ENCODE results near the gene FAM53B.
A peak's percentile ranks its signal among the peaks of the same experiment; 100 is the strongest.
"Not testable (repeated sequence)": the region's sequence is repeated elsewhere in the genome, so short reads cannot be mapped to it uniquely, and the experiment has no call there.

The FAM53B gene

GRCh38 chr10:124616040-124616835 lies 127.9 kb downstream of the FAM53B start:
- Histone ChIP-seq H3K4me3 (ENCODE audit: low read depth in 1 of 2, low read length in 2 of 2) (no peak overlapping the region), H3K4me1 (ENCODE audit: insufficient read depth, low read length) (peaks cover 23% of the 10 kb centered on the region), H3K36me3 (ENCODE audit: insufficient read depth, low read length) (no peaks in the 10 kb centered on the region), H3K9me3 (ENCODE audit: low read length) (no peaks in the 10 kb centered on the region), H3K9ac (ENCODE audit: low read length) (no peak overlapping the region), H3K27ac (ENCODE audit: low read depth, low read length) (no peak overlapping the region), H3K27me3 (ENCODE audit: control insufficient read depth in 1 of 2, insufficient read depth in 2 of 2, low read length in 2 of 2) (no peaks in the 10 kb centered on the region)

DNA sequence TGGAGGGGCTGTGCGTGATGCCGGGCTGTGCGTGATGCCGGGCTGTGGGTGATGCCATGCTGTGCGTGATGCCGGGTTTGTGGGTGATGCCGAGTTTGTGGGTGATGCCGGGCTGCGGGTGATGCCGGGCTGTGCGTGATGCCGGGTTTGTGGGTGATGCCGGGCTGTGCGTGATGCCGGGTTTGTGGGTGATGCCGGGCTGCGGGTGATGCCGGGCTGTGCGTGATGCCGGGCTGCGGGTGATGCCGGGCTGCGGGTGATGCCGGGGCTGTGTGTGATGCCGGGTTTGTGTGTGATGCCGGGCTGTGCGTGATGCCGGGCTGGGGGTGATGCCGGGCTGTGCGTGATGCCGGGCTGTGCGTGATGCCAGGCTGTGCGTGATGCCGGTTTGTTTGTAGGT lies 128.9 kb downstream of the FAM53B start:
- Histone ChIP-seq H3K36me3 (ENCODE audit: insufficient read depth, low read length) (no peaks in the 10 kb centered on the region), H3K9ac (ENCODE audit: low read length) (no peak overlapping the region), H3K27me3 (ENCODE audit: control insufficient read depth in 1 of 2, insufficient read depth in 2 of 2, low read length in 2 of 2) (no peaks in the 10 kb centered on the region), H3K4me1 (ENCODE audit: insufficient read depth, low read length) (peaks cover 20% of the 10 kb centered on the region), H3K27ac (ENCODE audit: low read depth, low read length) (no peak overlapping the region), H3K4me3 (ENCODE audit: low read depth in 1 of 2, low read length in 2 of 2) (no peak overlapping the region), H3K9me3 (ENCODE audit: low read length) (no peaks in the 10 kb centered on the region)

DNA sequence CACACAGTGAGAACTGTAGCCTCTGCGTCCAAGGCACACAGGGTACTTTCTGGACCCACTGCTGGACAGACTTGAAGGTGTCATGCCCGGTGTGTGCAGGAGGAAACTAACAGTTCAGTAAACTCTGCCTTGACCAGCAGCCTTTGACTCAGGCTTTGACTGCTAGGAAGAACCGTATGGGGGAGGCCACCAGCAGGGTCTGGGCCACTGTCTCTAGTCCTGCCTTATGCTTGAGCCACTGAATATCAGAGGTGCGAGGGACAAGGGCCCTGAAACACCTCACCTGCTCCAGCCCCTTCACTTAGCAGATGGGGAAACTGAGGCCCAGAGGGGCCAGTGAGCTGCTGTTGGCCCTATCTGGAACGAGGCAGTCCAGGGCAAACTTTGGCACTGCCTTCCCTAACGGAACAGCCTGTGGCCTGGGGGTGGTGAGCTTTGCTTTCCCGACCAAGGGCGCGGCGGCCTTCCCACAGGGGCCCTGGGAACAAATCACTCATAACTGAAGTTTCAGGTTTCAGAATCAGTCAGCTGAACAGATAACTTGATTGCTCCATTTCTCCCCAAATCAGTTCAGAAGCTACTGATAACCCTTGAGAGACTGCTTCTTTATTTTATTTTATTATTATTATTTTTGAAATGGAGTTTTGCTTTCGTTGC lies 130.0 kb downstream of the FAM53B start:
- Histone ChIP-seq H3K9me3 (ENCODE audit: low read length) (no peaks in the 10 kb centered on the region), H3K36me3 (ENCODE audit: insufficient read depth, low read length) (no peaks in the 10 kb centered on the region), H3K27me3 (ENCODE audit: control insufficient read depth in 1 of 2, insufficient read depth in 2 of 2, low read length in 2 of 2) (no peaks in the 10 kb centered on the region), H3K4me3 (ENCODE audit: low read depth in 1 of 2, low read length in 2 of 2) (no peak overlapping the region), H3K4me1 (ENCODE audit: insufficient read depth, low read length) (peaks cover 20% of the 10 kb centered on the region), H3K27ac (ENCODE audit: low read depth, low read length) (peak overlapping the region; percentile 44), H3K9ac (ENCODE audit: low read length) (no peak overlapping the region)

GRCh38 chr10:124612611-124613498 lies 131.3 kb downstream of the FAM53B start:
- H3K27me3 ChIP-seq (ENCODE audit: control insufficient read depth in 1 of 2, insufficient read depth in 2 of 2, low read length in 2 of 2), result no peaks in the 10 kb centered on the region
- H3K9me3 ChIP-seq (ENCODE audit: low read length), result no peaks in the 10 kb centered on the region
- H3K36me3 ChIP-seq (ENCODE audit: insufficient read depth, low read length), result no peaks in the 10 kb centered on the region
- peaks cover 20% of the 10 kb centered on the region for H3K4me1 ChIP-seq (ENCODE audit: insufficient read depth, low read length)
- no peak overlapping the region for H3K4me3 ChIP-seq (ENCODE audit: low read depth in 1 of 2, low read length in 2 of 2)
- no peak overlapping the region for H3K27ac ChIP-seq (ENCODE audit: low read depth, low read length)
- H3K9ac ChIP-seq (ENCODE audit: low read length), result no peak overlapping the region

DNA sequence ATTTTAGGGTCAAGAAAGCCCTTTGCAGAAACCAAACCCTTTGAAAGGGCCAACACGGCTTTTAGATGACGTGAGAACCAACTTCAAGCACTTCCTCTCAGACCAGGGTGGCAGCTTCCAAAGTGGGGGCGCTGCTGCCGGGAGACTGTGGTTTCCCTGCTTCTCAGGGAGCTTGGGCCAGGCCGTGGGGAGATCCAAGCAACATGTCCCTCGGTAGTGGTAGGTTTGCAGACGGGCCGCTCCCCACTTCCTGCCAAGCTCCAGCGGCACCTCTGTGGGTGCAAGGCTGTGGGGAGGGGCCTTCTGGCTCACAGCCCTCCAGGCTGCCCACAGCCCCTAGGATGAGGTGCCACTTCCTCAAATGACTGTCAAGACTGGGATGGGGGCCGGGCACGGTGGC lies 132.4 kb downstream of the FAM53B start:
- no peak overlapping the region for H3K27ac ChIP-seq (ENCODE audit: low read depth, low read length)
- H3K4me3 ChIP-seq (ENCODE audit: low read depth in 1 of 2, low read length in 2 of 2), result no peak overlapping the region
- H3K4me1 ChIP-seq (ENCODE audit: insufficient read depth, low read length), result peaks cover 20% of the 10 kb centered on the region
- no peak overlapping the region for H3K9ac ChIP-seq (ENCODE audit: low read length)
- no peaks in the 10 kb centered on the region for H3K36me3 ChIP-seq (ENCODE audit: insufficient read depth, low read length)
- no peaks in the 10 kb centered on the region for H3K9me3 ChIP-seq (ENCODE audit: low read length)
- H3K27me3 ChIP-seq (ENCODE audit: control insufficient read depth in 1 of 2, insufficient read depth in 2 of 2, low read length in 2 of 2), result no peaks in the 10 kb centered on the region

- not testable (repeated sequence) for H3K4me3 ChIP-seq (ENCODE audit: low read depth in 1 of 2, low read length in 2 of 2); H3K9me3 ChIP-seq (ENCODE audit: low read length)
Measured at GRCh38 chr10:124610851-124611250, 133.3 kb downstream of the FAM53B start.

GRCh38 chr10:124610186-124610585 lies 134.0 kb downstream of the FAM53B start:
- peaks cover 20% of the 10 kb centered on the region for H3K4me1 ChIP-seq (ENCODE audit: insufficient read depth, low read length)
- not testable (repeated sequence) for H3K9ac ChIP-seq (ENCODE audit: low read length); H3K36me3 ChIP-seq (ENCODE audit: insufficient read depth, low read length); H3K9me3 ChIP-seq (ENCODE audit: low read length); H3K4me3 ChIP-seq (ENCODE audit: low read depth in 1 of 2, low read length in 2 of 2); H3K27me3 ChIP-seq (ENCODE audit: control insufficient read depth in 1 of 2, insufficient read depth in 2 of 2, low read length in 2 of 2); H3K27ac ChIP-seq (ENCODE audit: low read depth, low read length)

More at GRCh38 chr10:124610851-124611250, 133.3 kb downstream of the FAM53B start:
- H3K9ac ChIP-seq (ENCODE audit: low read length); H3K27ac ChIP-seq (ENCODE audit: low read depth, low read length); H3K27me3 ChIP-seq (ENCODE audit: control insufficient read depth in 1 of 2, insufficient read depth in 2 of 2, low read length in 2 of 2); H3K36me3 ChIP-seq (ENCODE audit: insufficient read depth, low read length): not testable (repeated sequence)
- H3K4me1 ChIP-seq (ENCODE audit: insufficient read depth, low read length), result peaks cover 20% of the 10 kb centered on the region

DNA sequence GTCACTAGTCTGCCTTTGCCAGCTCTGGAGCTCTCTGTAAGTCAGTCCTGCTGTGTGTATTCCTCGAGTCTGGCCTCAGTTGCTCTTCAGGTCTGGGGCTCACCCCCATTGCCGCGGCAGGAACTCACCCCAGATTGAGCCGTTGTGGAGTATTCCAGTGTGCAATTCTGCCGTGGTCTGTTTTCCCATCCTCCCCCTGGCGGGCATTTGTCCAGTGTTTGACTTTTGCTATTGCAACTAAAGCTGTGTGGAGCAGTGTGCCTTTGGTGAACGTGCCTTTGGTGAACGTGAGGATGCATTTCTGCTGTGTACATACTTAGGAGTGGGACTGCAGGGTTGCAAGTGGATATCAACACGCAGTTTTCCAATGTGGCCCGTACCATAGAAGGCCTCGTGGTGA lies 134.5 kb downstream of the FAM53B start:
- Histone ChIP-seq H3K4me1 (ENCODE audit: insufficient read depth, low read length) (peaks cover 20% of the 10 kb centered on the region), H3K4me3 (ENCODE audit: low read depth in 1 of 2, low read length in 2 of 2) (no peak overlapping the region), H3K27ac (ENCODE audit: low read depth, low read length) (no peak overlapping the region), H3K9ac (ENCODE audit: low read length) (no peak overlapping the region), H3K36me3 (ENCODE audit: insufficient read depth, low read length) (no peaks in the 10 kb centered on the region), H3K27me3 (ENCODE audit: control insufficient read depth in 1 of 2, insufficient read depth in 2 of 2, low read length in 2 of 2) (no peaks in the 10 kb centered on the region), H3K9me3 (ENCODE audit: low read length) (no peaks in the 10 kb centered on the region)

DNA sequence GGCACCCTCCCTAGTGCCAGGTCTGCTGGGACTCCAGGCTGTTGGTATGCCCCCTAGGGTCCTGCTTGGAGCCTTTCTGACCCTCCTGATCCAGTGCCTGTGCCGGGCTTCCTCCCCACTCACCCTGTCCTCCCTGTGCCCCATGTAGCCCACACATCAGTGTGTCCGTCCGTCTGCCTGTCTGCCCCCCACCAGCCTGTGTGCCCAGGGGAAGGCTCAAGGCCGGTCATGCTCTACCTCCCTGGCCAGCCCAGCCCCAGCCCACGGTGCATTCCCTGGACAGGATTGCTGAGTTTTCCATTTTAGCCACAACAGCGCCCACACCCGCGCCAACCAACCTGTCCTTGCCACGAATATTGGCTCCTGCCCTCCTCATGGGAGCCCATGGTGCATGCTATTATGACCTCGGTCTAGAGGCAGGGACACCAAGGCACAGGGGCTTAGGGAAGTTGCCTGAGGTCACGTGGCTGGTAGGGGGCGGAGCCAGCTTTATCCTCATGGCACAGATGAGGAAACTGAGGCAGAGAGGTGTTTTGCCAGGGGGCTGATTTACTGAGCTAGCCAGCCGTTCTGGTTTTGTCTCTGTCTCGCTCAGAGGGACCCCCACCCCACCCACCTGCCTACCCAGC lies 136.0 kb downstream of the FAM53B start:
- no peaks in the 10 kb centered on the region for H3K27me3 ChIP-seq (ENCODE audit: control insufficient read depth in 1 of 2, insufficient read depth in 2 of 2, low read length in 2 of 2)
- H3K9me3 ChIP-seq (ENCODE audit: low read length), result no peaks in the 10 kb centered on the region
- peaks cover 11% of the 10 kb centered on the region for H3K4me1 ChIP-seq (ENCODE audit: insufficient read depth, low read length)
- H3K36me3 ChIP-seq (ENCODE audit: insufficient read depth, low read length), result no peaks in the 10 kb centered on the region
- no peak overlapping the region for H3K9ac ChIP-seq (ENCODE audit: low read length)
- no peak overlapping the region for H3K4me3 ChIP-seq (ENCODE audit: low read depth in 1 of 2, low read length in 2 of 2)
- H3K27ac ChIP-seq (ENCODE audit: low read depth, low read length), result no peak overlapping the region

DNA sequence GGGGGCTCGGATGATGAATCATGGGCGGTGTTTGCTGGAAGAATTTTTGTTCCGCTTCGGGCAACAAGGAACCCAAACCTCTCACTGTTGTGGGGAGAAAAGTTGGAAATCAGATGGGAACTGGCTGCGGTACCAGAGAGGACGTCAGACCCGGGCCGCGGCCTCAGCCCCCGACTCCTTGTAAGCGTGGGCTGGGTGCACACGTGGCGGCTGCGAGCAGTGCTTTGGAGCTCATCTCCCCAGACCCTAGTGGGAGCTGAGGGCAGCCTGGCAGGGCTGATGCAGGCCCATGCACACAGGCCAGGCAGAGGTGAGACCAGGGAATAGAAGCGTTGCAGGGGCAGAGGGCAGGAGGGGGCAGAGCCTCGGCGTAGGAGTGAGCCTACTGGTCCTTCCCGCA lies 136.5 kb downstream of the FAM53B start:
- Histone ChIP-seq H3K9me3 (ENCODE audit: low read length) (no peaks in the 10 kb centered on the region), H3K36me3 (ENCODE audit: insufficient read depth, low read length) (no peaks in the 10 kb centered on the region), H3K9ac (ENCODE audit: low read length) (no peak overlapping the region), H3K27ac (ENCODE audit: low read depth, low read length) (no peak overlapping the region), H3K4me1 (ENCODE audit: insufficient read depth, low read length) (peaks cover 7% of the 10 kb centered on the region), H3K27me3 (ENCODE audit: control insufficient read depth in 1 of 2, insufficient read depth in 2 of 2, low read length in 2 of 2) (no peaks in the 10 kb centered on the region), H3K4me3 (ENCODE audit: low read depth in 1 of 2, low read length in 2 of 2) (no peak overlapping the region)

DNA sequence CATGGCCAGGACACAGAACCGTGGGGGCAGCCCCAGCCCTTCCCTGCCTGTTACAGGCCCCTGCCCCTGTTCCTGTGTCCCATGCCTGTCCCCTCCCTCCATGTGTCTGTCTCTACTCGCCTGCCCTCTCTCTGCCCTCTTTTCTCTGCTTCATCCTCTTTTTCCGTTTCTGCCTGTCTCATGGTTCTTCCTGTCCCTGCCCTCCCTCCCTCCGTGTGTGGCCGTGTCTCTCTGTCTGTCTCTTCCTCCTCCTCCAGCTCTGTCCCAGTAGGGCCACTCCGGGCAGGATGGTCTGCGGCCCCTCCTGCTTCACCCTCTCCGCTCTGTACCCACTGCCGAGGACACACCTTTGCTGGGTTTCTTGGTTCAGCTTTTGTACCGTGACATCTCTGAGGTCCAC lies 137.4 kb downstream of the FAM53B start:
- H3K36me3 ChIP-seq (ENCODE audit: insufficient read depth, low read length), result no peaks in the 10 kb centered on the region
- H3K27me3 ChIP-seq (ENCODE audit: control insufficient read depth in 1 of 2, insufficient read depth in 2 of 2, low read length in 2 of 2), result no peaks in the 10 kb centered on the region
- no peak overlapping the region for H3K4me3 ChIP-seq (ENCODE audit: low read depth in 1 of 2, low read length in 2 of 2)
- H3K9me3 ChIP-seq (ENCODE audit: low read length), result no peaks in the 10 kb centered on the region
- peaks cover 4% of the 10 kb centered on the region for H3K4me1 ChIP-seq (ENCODE audit: insufficient read depth, low read length)
- H3K9ac ChIP-seq (ENCODE audit: low read length), result no peak overlapping the region
- no peak overlapping the region for H3K27ac ChIP-seq (ENCODE audit: low read depth, low read length)
